NB4 (cell line): ENCODE measurements around the gene NYNRIN.

Experiments
- MYC ChIP-seq: IDR thresholded peaks from 2 replicates; pipeline ENCODE4 v1.6.1; 2011; ENCODE audit warnings: low read depth, low read length
- POLR2A ChIP-seq: IDR thresholded peaks from 2 replicates; pipeline ENCODE4 v1.6.1; 2011; ENCODE audit warnings: mild to moderate bottlenecking; ENCODE audit not compliant: insufficient read length; ENCODE audit errors: extremely low read depth
- TF ChIP-seq, protein P1 (sequence below): IDR thresholded peaks from one replicate; pipeline ENCODE4 v1.5.1; 2012; ENCODE audit warnings: low read depth, low read length
- TF ChIP-seq, protein P2 (sequence below): IDR thresholded peaks from 2 replicates; pipeline ENCODE4 v1.6.1; 2011; ENCODE audit warnings: low read depth, low read length

DNA sequence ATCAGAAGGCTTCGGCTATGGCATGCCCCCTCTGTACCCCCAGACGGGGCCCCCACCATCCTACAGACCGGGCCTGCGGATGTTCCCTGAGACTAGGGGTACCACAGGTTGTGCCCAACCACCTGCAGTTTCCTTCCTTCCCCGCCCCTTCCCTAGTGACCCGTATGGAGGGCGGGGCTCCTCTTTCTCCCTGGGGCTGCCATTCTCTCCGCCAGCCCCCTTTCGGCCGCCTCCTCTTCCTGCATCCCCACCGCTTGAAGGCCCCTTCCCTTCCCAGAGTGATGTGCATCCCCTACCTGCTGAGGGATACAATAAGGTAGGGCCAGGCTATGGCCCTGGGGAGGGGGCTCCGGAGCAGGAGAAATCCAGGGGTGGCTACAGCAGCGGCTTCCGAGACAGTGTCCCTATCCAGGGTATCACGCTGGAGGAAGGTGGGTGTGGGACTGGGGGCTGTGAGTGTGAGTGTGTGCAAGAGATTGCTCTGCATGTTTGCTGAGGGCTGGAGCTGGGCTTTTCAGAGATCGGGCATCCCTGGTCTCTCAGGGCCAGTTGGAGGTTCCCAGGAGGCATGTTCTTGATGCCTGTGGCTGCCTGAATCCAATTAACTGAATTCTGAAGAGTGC lies 22.2 kb upstream of the NYNRIN start:
- TF ChIP-seq, protein P1, sequence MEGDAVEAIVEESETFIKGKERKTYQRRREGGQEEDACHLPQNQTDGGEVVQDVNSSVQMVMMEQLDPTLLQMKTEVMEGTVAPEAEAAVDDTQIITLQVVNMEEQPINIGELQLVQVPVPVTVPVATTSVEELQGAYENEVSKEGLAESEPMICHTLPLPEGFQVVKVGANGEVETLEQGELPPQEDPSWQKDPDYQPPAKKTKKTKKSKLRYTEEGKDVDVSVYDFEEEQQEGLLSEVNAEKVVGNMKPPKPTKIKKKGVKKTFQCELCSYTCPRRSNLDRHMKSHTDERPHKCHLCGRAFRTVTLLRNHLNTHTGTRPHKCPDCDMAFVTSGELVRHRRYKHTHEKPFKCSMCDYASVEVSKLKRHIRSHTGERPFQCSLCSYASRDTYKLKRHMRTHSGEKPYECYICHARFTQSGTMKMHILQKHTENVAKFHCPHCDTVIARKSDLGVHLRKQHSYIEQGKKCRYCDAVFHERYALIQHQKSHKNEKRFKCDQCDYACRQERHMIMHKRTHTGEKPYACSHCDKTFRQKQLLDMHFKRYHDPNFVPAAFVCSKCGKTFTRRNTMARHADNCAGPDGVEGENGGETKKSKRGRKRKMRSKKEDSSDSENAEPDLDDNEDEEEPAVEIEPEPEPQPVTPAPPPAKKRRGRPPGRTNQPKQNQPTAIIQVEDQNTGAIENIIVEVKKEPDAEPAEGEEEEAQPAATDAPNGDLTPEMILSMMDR = no peak
- TF ChIP-seq POLR2A (no peak), MYC (no peak)
- TF ChIP-seq, protein P2, sequence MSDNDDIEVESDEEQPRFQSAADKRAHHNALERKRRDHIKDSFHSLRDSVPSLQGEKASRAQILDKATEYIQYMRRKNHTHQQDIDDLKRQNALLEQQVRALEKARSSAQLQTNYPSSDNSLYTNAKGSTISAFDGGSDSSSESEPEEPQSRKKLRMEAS = no peak
